CD4-positive, alpha-beta T cell treated with Interleukin-4 for 4 hours (primary cell): ENCODE measurements around the gene HIVEP2.

Experiments
- DNase-seq: peaks from one replicate; pipeline ENCODE4 v3.0.0-alpha.2; 2020

HIVEP2 gene

GRCh38 chr6:142811923-142812322 lies 133.1 kb downstream of the HIVEP2 start:
- no peak for DNase-seq

- DNase-seq = peak; percentile 61
Observed at GRCh38 chr6:142810952-142811514, 133.9 kb downstream of the HIVEP2 start.

GRCh38 chr6:142809947-142810346 lies 135.0 kb downstream of the HIVEP2 start:
- no peak for DNase-seq

- no peak for DNase-seq
Observed at GRCh38 chr6:142808405-142809061, 136.4 kb downstream of the HIVEP2 start.

- DNase-seq = no peak
Observed at GRCh38 chr6:142805042-142805441, 139.9 kb downstream of the HIVEP2 start.

GRCh38 chr6:142804490-142804889 lies 140.5 kb downstream of the HIVEP2 start:
- DNase-seq = no peak

GRCh38 chr6:142803495-142804058 lies 141.4 kb downstream of the HIVEP2 start:
- no peak for DNase-seq

GRCh38 chr6:142803032-142803431 lies 141.9 kb downstream of the HIVEP2 start:
- no peak for DNase-seq

GRCh38 chr6:142802124-142802523 lies 142.9 kb downstream of the HIVEP2 start:
- DNase-seq = peak; percentile 57

- DNase-seq = no peak
Observed at GRCh38 chr6:142800240-142800639, 144.7 kb downstream of the HIVEP2 start.

GRCh38 chr6:142799639-142800038 lies 145.3 kb downstream of the HIVEP2 start:
- DNase-seq = no peak

- no peak for DNase-seq
Observed at GRCh38 chr6:142797159-142797558, 147.8 kb downstream of the HIVEP2 start.

- peak; percentile 21 for DNase-seq
Observed at GRCh38 chr6:142796571-142796970, 148.4 kb downstream of the HIVEP2 start.

GRCh38 chr6:142796024-142796423 lies 149.0 kb downstream of the HIVEP2 start:
- DNase-seq = no peak

- no peak for DNase-seq
Observed at GRCh38 chr6:142794424-142794823, 150.6 kb downstream of the HIVEP2 start.

GRCh38 chr6:142790257-142790656 lies 154.7 kb downstream of the HIVEP2 start:
- DNase-seq = no peak

GRCh38 chr6:142787422-142787821 lies 157.6 kb downstream of the HIVEP2 start:
- DNase-seq = no peak

GRCh38 chr6:142786476-142786875 lies 158.5 kb downstream of the HIVEP2 start:
- DNase-seq = no peak

- peak; percentile 32 for DNase-seq
Observed at GRCh38 chr6:142784344-142784743, 160.6 kb downstream of the HIVEP2 start.

- DNase-seq = no peak
Observed at GRCh38 chr6:142783499-142783898, 161.5 kb downstream of the HIVEP2 start.

GRCh38 chr6:142781129-142781528 lies 163.8 kb downstream of the HIVEP2 start:
- DNase-seq = no peak

- DNase-seq = peak; percentile 42
Observed at GRCh38 chr6:142773859-142774648, 170.9 kb downstream of the HIVEP2 start.

GRCh38 chr6:142773324-142773723 lies 171.7 kb downstream of the HIVEP2 start:
- no peak for DNase-seq

- no peak for DNase-seq
Observed at GRCh38 chr6:142771162-142771561, 173.8 kb downstream of the HIVEP2 start.
